GM12873 (cell line): ENCODE results near the gene PTPN7.

Experiments used
- CTCF ChIP-seq: IDR thresholded peaks from 2 replicates; pipeline ENCODE4 v1.5.1; 2012; ENCODE audit warnings: low read depth, mild to moderate bottlenecking, moderate library complexity, low read length, control low read depth; ENCODE audit not compliant: insufficient read depth; ENCODE audit errors: missing control alignments

PTPN7 gene

GRCh38 chr1:202162418-202163280 is 2.2 kb upstream of the PTPN7 start:
- no peak for TF ChIP-seq CTCF

DNA sequence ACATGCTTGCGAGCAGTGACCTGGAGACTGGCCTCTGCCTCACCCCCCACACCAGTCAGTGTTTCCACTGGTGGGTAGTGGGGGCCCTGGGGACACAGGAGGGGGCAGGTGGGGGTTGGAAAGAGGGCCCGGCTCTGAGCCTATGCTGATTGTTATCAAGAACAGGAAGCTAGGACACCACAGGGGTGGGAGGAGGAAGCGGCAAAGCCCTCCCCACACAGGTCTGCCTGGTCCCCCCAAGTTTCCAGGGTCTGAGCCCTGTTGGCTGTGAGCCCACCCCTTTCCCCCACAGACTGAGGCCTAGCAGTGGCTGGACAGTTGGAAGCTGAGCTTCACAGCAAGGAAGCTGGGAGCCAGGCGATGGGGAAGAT is 1.6 kb upstream of the PTPN7 start:
- no peak for TF ChIP-seq CTCF

GRCh38 chr1:202161151-202162046 is 997 bp upstream of the PTPN7 start:
- no peak for TF ChIP-seq CTCF

- TF ChIP-seq CTCF = no peak
Observed at GRCh38 chr1:202159534-202160371, 649 bp downstream of the PTPN7 start.

DNA sequence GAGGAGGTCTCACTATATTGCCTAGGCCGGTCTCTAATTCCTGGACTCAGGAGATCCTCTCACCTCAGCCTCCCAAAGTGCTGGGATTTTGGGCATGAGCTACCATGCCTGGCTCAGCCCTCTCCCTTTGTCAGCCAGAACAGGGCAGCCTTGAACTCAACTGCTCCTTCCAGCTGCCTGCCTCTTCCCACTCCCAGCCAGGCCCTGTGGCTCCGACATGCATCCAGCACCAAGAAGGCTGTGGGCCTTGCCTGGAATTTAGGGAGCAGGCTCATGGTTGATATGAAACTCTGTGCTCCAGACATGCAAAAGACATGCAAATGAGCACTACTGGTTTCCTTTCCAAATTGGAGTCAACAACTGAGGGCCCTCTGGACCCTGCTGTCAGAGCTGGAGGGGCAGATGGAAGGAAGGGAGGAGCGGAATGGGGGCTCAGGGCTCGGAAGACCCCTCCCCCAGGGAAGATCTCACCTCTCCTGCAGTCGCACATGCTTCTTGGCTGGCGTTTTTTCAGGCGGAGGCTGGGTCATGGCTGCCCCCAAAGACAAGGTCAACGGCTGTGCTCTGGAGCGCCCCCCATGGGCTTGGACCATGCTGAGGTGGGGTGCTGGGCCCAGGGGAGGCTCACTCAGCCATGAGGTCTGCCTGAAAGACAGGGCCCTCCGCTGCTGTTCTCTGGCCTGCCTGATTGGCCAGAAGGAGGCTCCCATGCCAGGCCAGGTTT is 1.4 kb downstream of the PTPN7 start:
- peak; percentile 61 for TF ChIP-seq CTCF

DNA sequence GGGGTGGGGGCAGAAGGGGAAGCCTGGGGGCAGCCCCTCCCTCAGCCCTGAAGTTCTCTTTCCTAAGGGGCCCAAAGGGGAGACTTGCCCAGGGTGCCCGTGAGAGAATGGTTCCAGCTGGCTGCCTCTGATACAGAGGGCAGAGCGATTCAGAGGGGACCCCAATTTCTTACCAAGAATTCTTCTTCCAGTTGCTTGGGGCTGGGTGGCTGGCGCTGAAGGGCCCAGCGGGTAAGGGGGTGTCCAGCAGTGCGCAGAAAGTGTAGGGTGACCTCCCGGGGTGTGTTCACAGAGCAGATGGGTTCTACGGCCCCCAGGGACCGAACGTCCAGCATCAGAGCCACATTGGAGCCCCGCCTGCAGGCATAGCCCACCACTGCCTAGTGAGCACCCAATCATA is 2.5 kb downstream of the PTPN7 start:
- no peak for TF ChIP-seq CTCF
